Glomerular visceral epithelial cell (primary cell): ENCODE data around the gene IL17F.

Experiments used
- DNase-seq: peaks from one replicate; pipeline ENCODE4 v3.0.0-alpha.2; 2016; ENCODE audit errors: extremely low spot score

The IL17F gene

GRCh38 chr6:52244400-52244799 is at the start of gene IL17F:
TSS of gene IL17F (minus strand) at chr6:52244500. CDS start at chr6:52244429, 71 bp downstream.
- no peak for DNase-seq

- no peak for DNase-seq
These were observed 48.8 kb upstream of the IL17F start for GRCh38 chr6:52293067-52293466.

- DNase-seq: no peak
These were observed 44.5 kb upstream of the IL17F start for GRCh38 chr6:52288841-52289240.

GRCh38 chr6:52288216-52288615 is 43.9 kb upstream of the IL17F start:
- DNase-seq: no peak

GRCh38 chr6:52286798-52287432 is 42.6 kb upstream of the IL17F start:
- peak; percentile 68 for DNase-seq

GRCh38 chr6:52285177-52286068 is 41.1 kb upstream of the IL17F start:
- no peak for DNase-seq

GRCh38 chr6:52284460-52285176 is 40.3 kb upstream of the IL17F start, which contains the start of gene MCM3:
TSS of gene MCM3 (minus strand) at chr6:52284742. CDS start at chr6:52284674, 68 bp downstream.
- peak; percentile 100 for DNase-seq

- DNase-seq: peak; percentile 56
These were observed 39.8 kb upstream of the IL17F start for GRCh38 chr6:52284131-52284459.

GRCh38 chr6:52283111-52283510 is 38.8 kb upstream of the IL17F start:
- no peak for DNase-seq

- DNase-seq: no peak
These were observed 31.8 kb upstream of the IL17F start for GRCh38 chr6:52276130-52276529.

- DNase-seq: no peak
These were observed 27.7 kb upstream of the IL17F start for GRCh38 chr6:52271852-52272460.

- DNase-seq: peak; percentile 71
These were observed 19.6 kb upstream of the IL17F start for GRCh38 chr6:52263709-52264540.

- DNase-seq: no peak
These were observed 18.5 kb upstream of the IL17F start for GRCh38 chr6:52262620-52263344.

- DNase-seq: no peak
These were observed 16.9 kb upstream of the IL17F start for GRCh38 chr6:52261229-52261628.

- no peak for DNase-seq
These were observed 16.3 kb upstream of the IL17F start for GRCh38 chr6:52260634-52261033.

- no peak for DNase-seq
These were observed 11.1 kb upstream of the IL17F start for GRCh38 chr6:52255434-52255833.

GRCh38 chr6:52254731-52255378 is 10.6 kb upstream of the IL17F start:
- no peak for DNase-seq

GRCh38 chr6:52253494-52253893 is 9.2 kb upstream of the IL17F start:
- no peak for DNase-seq

GRCh38 chr6:52251113-52251512 is 6.8 kb upstream of the IL17F start:
- DNase-seq: no peak

- DNase-seq: no peak
These were observed 4.8 kb upstream of the IL17F start for GRCh38 chr6:52249078-52249477.
